ENCODE measurements around the gene KIAA1586. TPM values are rescaled to one million over a fixed set of nuclear protein-coding genes. Genes with fewer than 3 reads are reported as not detected.

The KIAA1586 gene
- total RNA-seq, 2 experiments from 2014 or later: 11.7 to 12.5 TPM

DNA sequence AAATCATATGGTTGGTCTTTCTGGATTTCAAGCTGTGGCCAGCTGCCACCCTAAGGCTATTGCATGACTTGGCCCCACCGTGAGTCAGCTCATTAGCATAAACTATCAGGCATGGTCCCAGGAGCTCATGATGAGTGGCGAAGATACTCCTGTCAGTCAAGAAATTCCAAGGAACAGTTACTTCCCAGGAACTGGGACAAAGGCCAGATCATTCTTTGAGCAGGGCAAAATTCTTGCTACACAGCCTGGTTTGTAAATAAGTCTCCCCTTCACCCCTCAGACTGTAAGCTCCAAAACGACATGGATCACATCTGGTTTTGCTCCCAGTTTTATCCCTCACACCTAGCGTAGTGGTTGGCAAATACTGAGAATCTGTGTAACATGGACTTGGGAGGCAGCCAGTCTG lies 33.0 kb upstream of the KIAA1586 start:
- H3K4me1 ChIP-seq (ENCODE audit: insufficient read depth, low read length): no peaks in the 10 kb centered on the region
- TF ChIP-seq, protein P1, sequence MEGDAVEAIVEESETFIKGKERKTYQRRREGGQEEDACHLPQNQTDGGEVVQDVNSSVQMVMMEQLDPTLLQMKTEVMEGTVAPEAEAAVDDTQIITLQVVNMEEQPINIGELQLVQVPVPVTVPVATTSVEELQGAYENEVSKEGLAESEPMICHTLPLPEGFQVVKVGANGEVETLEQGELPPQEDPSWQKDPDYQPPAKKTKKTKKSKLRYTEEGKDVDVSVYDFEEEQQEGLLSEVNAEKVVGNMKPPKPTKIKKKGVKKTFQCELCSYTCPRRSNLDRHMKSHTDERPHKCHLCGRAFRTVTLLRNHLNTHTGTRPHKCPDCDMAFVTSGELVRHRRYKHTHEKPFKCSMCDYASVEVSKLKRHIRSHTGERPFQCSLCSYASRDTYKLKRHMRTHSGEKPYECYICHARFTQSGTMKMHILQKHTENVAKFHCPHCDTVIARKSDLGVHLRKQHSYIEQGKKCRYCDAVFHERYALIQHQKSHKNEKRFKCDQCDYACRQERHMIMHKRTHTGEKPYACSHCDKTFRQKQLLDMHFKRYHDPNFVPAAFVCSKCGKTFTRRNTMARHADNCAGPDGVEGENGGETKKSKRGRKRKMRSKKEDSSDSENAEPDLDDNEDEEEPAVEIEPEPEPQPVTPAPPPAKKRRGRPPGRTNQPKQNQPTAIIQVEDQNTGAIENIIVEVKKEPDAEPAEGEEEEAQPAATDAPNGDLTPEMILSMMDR (IDR thresholded peaks at IDR 0.05): no peak
- no peak overlapping the region for H3K4me3 ChIP-seq (ENCODE audit: low read length)
- H3K36me3 ChIP-seq (ENCODE audit: insufficient read depth, low read length): no peaks in the 10 kb centered on the region
- H3K27me3 ChIP-seq (ENCODE audit: control insufficient read depth in 1 of 2, insufficient read depth in 2 of 2, low read length in 2 of 2): peaks cover 0 to 2% of the 10 kb centered on the region in 2 experiments
- no peak overlapping the region for H3K27ac ChIP-seq (ENCODE audit: low read depth in 1 of 2, low read length in 2 of 2)
- intact Hi-C loops (cut with DNase I, micrococcal nuclease): no loop called here
- peaks cover 3% of the 10 kb centered on the region for H3K27me3 Mint-ChIP-seq
- CTCF ChIA-PET: no interaction called here
- no peaks in the 10 kb centered on the region for H3K4me1 Mint-ChIP-seq (ENCODE audit: low read depth)
- no peaks in the 10 kb centered on the region for H3K36me3 Mint-ChIP-seq (ENCODE audit: low read depth)
- no peak overlapping the region for H3K27ac Mint-ChIP-seq
- POLR2A ChIA-PET: no interaction called here
- H3K9me3 ChIP-seq (ENCODE audit: control insufficient read depth in 1 of 2, insufficient read depth in 1 of 2, low read length in 2 of 2): no peaks in the 10 kb centered on the region
- no peak overlapping the region for H3K4me3 Mint-ChIP-seq
- no peaks in the 10 kb centered on the region for H3K9me3 Mint-ChIP-seq
- ATAC-seq (ENCODE audit: poor library complexity) (no peak), DNase-seq (no peak)

DNA sequence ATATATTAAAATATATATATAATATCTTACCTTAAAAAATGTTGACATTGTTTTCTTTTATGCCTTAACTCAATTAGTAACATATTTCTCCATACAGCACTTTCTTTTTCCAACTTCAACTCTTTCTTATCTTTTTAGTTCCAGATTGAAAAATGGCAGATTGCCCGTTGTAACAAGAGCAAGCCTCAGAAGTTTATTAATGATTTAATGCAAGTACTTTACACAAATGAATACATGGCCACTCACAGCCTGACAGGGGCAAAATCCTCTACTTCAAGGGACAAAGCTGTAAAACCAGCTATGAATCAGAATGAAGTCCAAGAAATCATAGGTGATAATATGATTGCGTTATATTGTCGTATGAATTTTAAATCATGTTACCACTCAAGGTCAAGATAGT lies 29.4 kb upstream of the KIAA1586 start:
- H3K9me3 Mint-ChIP-seq: no peaks in the 10 kb centered on the region
- no peak overlapping the region for H3K27ac ChIP-seq (ENCODE audit: low read depth in 1 of 2, low read length in 2 of 2)
- no peaks in the 10 kb centered on the region for H3K27me3 Mint-ChIP-seq
- no peaks in the 10 kb centered on the region for H3K36me3 ChIP-seq (ENCODE audit: insufficient read depth, low read length)
- no peaks in the 10 kb centered on the region for H3K4me1 ChIP-seq (ENCODE audit: insufficient read depth, low read length)
- H3K4me3 ChIP-seq (ENCODE audit: low read length): no peak overlapping the region
- H3K36me3 Mint-ChIP-seq (ENCODE audit: low read depth): no peaks in the 10 kb centered on the region
- H3K4me1 Mint-ChIP-seq (ENCODE audit: low read depth): no peaks in the 10 kb centered on the region
- ChIA-PET POLR2A (no interaction called here), CTCF (no interaction called here)
- TF ChIP-seq, protein P1 (IDR thresholded peaks at IDR 0.05): no peak
- no peak overlapping the region for H3K4me3 Mint-ChIP-seq
- intact Hi-C loops (cut with DNase I, micrococcal nuclease): no loop called here
- ATAC-seq (ENCODE audit: poor library complexity) (no peak), DNase-seq (no peak)
- no peaks in the 10 kb centered on the region for H3K27me3 ChIP-seq (ENCODE audit: control insufficient read depth in 1 of 2, insufficient read depth in 2 of 2, low read length in 2 of 2)
- H3K9me3 ChIP-seq (ENCODE audit: control insufficient read depth in 1 of 2, insufficient read depth in 1 of 2, low read length in 2 of 2): no peaks in the 10 kb centered on the region
- no peak overlapping the region for H3K27ac Mint-ChIP-seq

DNA sequence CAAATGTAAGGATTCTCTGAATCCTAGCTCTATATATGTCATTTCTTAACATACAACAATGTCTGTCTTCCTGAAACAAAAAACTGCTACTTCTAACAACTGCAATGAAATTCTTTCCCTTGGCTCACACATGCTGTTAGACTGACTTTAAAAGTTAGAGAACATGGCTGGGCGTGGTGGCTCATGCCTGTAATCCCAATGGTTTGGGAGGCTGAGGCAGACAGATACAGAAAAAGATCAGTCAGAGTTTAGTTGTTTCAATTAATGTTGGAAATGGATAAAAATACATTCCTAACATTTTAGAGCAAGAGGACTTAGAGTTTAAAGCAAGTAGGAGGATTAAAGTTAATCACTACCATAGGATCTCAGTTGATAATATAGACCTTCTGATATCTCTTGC lies 28.7 kb upstream of the KIAA1586 start:
- Mint-ChIP-seq H3K36me3 (ENCODE audit: low read depth) (no peaks in the 10 kb centered on the region), H3K4me3 (no peak overlapping the region), H3K27me3 (no peaks in the 10 kb centered on the region), H3K9me3 (no peaks in the 10 kb centered on the region), H3K4me1 (ENCODE audit: low read depth) (no peaks in the 10 kb centered on the region), H3K27ac (no peak overlapping the region)
- TF ChIP-seq, protein P1 (IDR thresholded peaks at IDR 0.05): no peak
- Histone ChIP-seq H3K4me3 (ENCODE audit: low read length) (no peak overlapping the region), H3K27ac (ENCODE audit: low read depth in 1 of 2, low read length in 2 of 2) (no peak overlapping the region), H3K9me3 (ENCODE audit: control insufficient read depth in 1 of 2, insufficient read depth in 1 of 2, low read length in 2 of 2) (no peaks in the 10 kb centered on the region), H3K27me3 (ENCODE audit: control insufficient read depth in 1 of 2, insufficient read depth in 2 of 2, low read length in 2 of 2) (no peaks in the 10 kb centered on the region), H3K36me3 (ENCODE audit: insufficient read depth, low read length) (no peaks in the 10 kb centered on the region), H3K4me1 (ENCODE audit: insufficient read depth, low read length) (no peaks in the 10 kb centered on the region)
- no peak for DNase-seq
- CTCF ChIA-PET: no interaction called here
- POLR2A ChIA-PET: no interaction called here
- intact Hi-C loops (cut with DNase I, micrococcal nuclease): no loop called here
- ATAC-seq (ENCODE audit: poor library complexity): no peak

Measured in CD4-positive, alpha-beta T cell (primary cell).